Tibial nerve (tissue), 3 donors: ENCODE measurements around the gene SALL1.

Experiments
- POLR2A ChIP-seq, 2 donors: fragments of 450-650 bp; IDR thresholded peaks; one replicate each; pipeline ENCODE4 v1.6.1; 2017; ENCODE audit warnings: antibody characterized with exemption in 2 of 2, mild to moderate bottlenecking in 2 of 2, moderate library complexity in 2 of 2
- TF ChIP-seq, protein P1 (sequence below), 5 experiments: fragments of 200-600 bp in 3 of 5; fragments of 450-650 bp in 2 of 5; sonication (generic) in 3 of 5; IDR thresholded peaks; one replicate each; pipeline ENCODE4 v1.5.1; 2016 to 2019; ENCODE audit warnings: antibody characterized with exemption in 5 of 5, mild to moderate bottlenecking in 3 of 5, moderate library complexity in 2 of 5

GRCh38 chr16:51166091-51166490, 15.0 kb upstream of the SALL1 start:
- TF ChIP-seq POLR2A (IDR thresholded peaks at IDR 0.05): no peak
- TF ChIP-seq, protein P1, sequence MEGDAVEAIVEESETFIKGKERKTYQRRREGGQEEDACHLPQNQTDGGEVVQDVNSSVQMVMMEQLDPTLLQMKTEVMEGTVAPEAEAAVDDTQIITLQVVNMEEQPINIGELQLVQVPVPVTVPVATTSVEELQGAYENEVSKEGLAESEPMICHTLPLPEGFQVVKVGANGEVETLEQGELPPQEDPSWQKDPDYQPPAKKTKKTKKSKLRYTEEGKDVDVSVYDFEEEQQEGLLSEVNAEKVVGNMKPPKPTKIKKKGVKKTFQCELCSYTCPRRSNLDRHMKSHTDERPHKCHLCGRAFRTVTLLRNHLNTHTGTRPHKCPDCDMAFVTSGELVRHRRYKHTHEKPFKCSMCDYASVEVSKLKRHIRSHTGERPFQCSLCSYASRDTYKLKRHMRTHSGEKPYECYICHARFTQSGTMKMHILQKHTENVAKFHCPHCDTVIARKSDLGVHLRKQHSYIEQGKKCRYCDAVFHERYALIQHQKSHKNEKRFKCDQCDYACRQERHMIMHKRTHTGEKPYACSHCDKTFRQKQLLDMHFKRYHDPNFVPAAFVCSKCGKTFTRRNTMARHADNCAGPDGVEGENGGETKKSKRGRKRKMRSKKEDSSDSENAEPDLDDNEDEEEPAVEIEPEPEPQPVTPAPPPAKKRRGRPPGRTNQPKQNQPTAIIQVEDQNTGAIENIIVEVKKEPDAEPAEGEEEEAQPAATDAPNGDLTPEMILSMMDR (IDR thresholded peaks at IDR 0.05): no peak
